ENCODE results near the gene MED7. TPM values are rescaled to one million over a fixed set of nuclear protein-coding genes. Genes with fewer than 3 reads are reported as not detected.

Gene MED7, protein sequence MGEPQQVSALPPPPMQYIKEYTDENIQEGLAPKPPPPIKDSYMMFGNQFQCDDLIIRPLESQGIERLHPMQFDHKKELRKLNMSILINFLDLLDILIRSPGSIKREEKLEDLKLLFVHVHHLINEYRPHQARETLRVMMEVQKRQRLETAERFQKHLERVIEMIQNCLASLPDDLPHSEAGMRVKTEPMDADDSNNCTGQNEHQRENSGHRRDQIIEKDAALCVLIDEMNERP
- 10 to 100 TPM in 2 of 9 donors, 1 to 10 TPM in 7; 6.9 to 11.0 (median 9.6) TPM for total RNA-seq
- polyA plus RNA-seq, result 1 to 10 TPM; 9.2 to 9.8 TPM
- long read RNA-seq, donor 1, transcript MED7-201 (2 exons, 2,402 nt), result major isoform, 15 of 17 reads
- long read RNA-seq, donor 1, partial matches to known transcripts, result 2 of 17 reads
- long read RNA-seq, donor 1, other reads (novel, unspliced or antisense), result 0 of 17 reads
- long read RNA-seq, donor 2, transcript MED7-201 (2 exons, 2,402 nt), result major isoform, 26 of 29 reads
- long read RNA-seq, donor 2, partial matches to known transcripts, result 0 of 29 reads
- long read RNA-seq, donor 2, other reads (novel, unspliced or antisense), result 1 of 29 reads
- long read RNA-seq, donor 3, transcript MED7-201 (2 exons, 2,402 nt), result major isoform, 10 of 13 reads
- long read RNA-seq, donor 3, partial matches to known transcripts, result 2 of 13 reads
- long read RNA-seq, donor 3, other reads (novel, unspliced or antisense), result 1 of 13 reads

- intact Hi-C loops (cut with DNase I), result loop anchor here in 2 of 10 donors (10.0 kb wide), 2 partner anchors 582 to 602 kb away; partner anchors contain the start of gene LSM11 (in 1 of the 2)
- no peaks in the 10 kb centered on the region for H3K27me3 ChIP-seq
- peaks cover 0 to 21% (median 9%) of the 10 kb centered on the region in 12 donors for H3K4me1 ChIP-seq
- TF ChIP-seq POLR2A (IDR thresholded peaks at IDR 0.05), result peak; percentile 59 to 85
- TF ChIP-seq, protein P1, sequence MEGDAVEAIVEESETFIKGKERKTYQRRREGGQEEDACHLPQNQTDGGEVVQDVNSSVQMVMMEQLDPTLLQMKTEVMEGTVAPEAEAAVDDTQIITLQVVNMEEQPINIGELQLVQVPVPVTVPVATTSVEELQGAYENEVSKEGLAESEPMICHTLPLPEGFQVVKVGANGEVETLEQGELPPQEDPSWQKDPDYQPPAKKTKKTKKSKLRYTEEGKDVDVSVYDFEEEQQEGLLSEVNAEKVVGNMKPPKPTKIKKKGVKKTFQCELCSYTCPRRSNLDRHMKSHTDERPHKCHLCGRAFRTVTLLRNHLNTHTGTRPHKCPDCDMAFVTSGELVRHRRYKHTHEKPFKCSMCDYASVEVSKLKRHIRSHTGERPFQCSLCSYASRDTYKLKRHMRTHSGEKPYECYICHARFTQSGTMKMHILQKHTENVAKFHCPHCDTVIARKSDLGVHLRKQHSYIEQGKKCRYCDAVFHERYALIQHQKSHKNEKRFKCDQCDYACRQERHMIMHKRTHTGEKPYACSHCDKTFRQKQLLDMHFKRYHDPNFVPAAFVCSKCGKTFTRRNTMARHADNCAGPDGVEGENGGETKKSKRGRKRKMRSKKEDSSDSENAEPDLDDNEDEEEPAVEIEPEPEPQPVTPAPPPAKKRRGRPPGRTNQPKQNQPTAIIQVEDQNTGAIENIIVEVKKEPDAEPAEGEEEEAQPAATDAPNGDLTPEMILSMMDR (IDR thresholded peaks at IDR 0.05), result no peak
- peak; percentile 92 to 97 (median 95) for DNase-seq
- WGBS, 4 donors, result 0 to 2% (median 1%) methylated on average over 23 to 48 of the region's 48 CpGs
- H3K9me3 ChIP-seq, result no peaks in the 10 kb centered on the region
- peak within 1 kb of the TSS; percentile 65 to 95 (median 88) for H3K4me3 ChIP-seq
- peak; percentile 98 to 99 (median 99) for ATAC-seq
- H3K36me3 ChIP-seq, result peaks cover 0 to 21% (median 17%) of the 10 kb centered on the region in 9 donors
- peak within 1 kb of the TSS; percentile 80 to 95 (median 90) for H3K27ac ChIP-seq
Measured at GRCh38 chr5:157142317-157143126, at the start of gene MED7. TSS of gene MED7 (minus strand) at chr5:157142865. CDS start at chr5:157139431, 3,434 bp downstream.

- intact Hi-C loops (cut with DNase I), result no loop called here
- DNase-seq, result no peak
- no peak for ATAC-seq
- H3K9me3 ChIP-seq, result peaks cover 0 to 8% (median 0%) of the 10 kb centered on the region in 12 donors
- peak overlapping the region in 1 of 12 donors; percentile 13 for H3K4me3 ChIP-seq
- 80 to 91% (median 87%) methylated on average over 7 of the region's 7 CpGs for WGBS, 4 donors
- H3K27ac ChIP-seq, result no peak overlapping the region
- no peaks in the 10 kb centered on the region for H3K4me1 ChIP-seq
- no peak for TF ChIP-seq POLR2A (IDR thresholded peaks at IDR 0.05)
- TF ChIP-seq, protein P1 (IDR thresholded peaks at IDR 0.05), result no peak
- H3K27me3 ChIP-seq, result peaks cover 0 to 13% (median 0%) of the 10 kb centered on the region in 9 donors
- no peaks in the 10 kb centered on the region for H3K36me3 ChIP-seq
Measured at GRCh38 chr5:157189223-157189622, 46.6 kb upstream of the MED7 start.

DNA sequence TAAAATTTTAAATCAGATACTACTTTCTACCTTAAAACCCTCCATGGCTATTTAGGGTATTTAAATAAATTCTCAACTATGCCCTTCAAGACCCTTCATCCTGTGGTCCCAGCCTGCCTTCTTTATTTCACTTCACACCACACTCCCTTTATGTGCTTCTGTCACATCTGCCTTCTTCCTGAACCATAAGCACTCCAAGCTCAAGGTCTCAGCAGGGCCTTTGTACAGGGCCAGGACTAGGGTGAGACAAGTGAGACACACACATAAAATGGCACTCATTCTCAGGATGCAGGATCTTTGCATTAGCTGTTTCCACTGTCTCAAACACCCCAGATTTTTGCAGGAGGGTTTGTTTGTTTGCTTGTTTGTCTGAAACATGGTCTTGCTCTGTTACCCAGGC, 45.6 kb upstream of the MED7 start:
- H3K27me3 ChIP-seq, result peaks cover 0 to 17% (median 0%) of the 10 kb centered on the region in 9 donors
- no peaks in the 10 kb centered on the region for H3K4me1 ChIP-seq
- peak overlapping the region in 1 of 12 donors; percentile 17 for H3K27ac ChIP-seq
- DNase-seq (no peak), ATAC-seq (no peak)
- no peaks in the 10 kb centered on the region for H3K36me3 ChIP-seq
- intact Hi-C loops (cut with DNase I), result no loop called here
- TF ChIP-seq, protein P1 (IDR thresholded peaks at IDR 0.05), result no peak
- no peak for TF ChIP-seq POLR2A (IDR thresholded peaks at IDR 0.05)
- H3K9me3 ChIP-seq, result peaks cover 0 to 9% (median 0%) of the 10 kb centered on the region in 12 donors
- peak overlapping the region in 1 of 12 donors; percentile 13 for H3K4me3 ChIP-seq

All from heart left ventricle (tissue), 16 donors.